Neural progenitor cell (in vitro differentiated cells): ENCODE data around the gene NXPE4.

Experiments
- EZH2 ChIP-seq: fragments of 200-600 bp; sonication (generic); IDR thresholded peaks from 2 replicates; pipeline ENCODE4 v1.6.1; 2017; ENCODE audit warnings: antibody characterized with exemption, mild to moderate bottlenecking, moderate library complexity
- EZH2phosphoT487 ChIP-seq: fragments of 200-600 bp; sonication (generic); IDR thresholded peaks from 2 replicates; pipeline ENCODE4 v1.6.1; 2017; ENCODE audit warnings: antibody characterized with exemption
- TF ChIP-seq, protein P1 (sequence below): fragments of 200-600 bp; sonication (generic); IDR thresholded peaks from 2 replicates; pipeline ENCODE4 v1.5.1; 2017; ENCODE audit warnings: antibody characterized with exemption, mild to moderate bottlenecking

DNA sequence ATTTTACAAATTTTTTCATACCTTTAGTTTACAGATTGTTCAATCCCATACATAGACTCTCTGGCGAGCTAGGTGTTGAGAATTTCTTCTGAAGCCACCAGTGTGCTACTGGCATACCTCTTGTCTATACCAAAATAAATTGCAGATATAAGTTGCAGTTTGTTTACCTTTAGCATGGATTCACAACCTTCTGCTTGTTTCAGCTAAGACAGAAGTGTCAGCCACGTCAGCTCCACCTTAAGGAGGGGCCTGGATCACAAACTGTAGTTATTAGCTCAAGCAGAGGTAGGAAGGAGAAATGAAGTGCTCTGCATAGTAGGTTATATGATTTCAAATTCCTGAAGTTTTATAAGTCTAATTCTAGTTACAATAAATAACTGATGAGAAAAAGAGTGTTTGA is at the start of gene NXPE4:
- TF ChIP-seq, protein P1, sequence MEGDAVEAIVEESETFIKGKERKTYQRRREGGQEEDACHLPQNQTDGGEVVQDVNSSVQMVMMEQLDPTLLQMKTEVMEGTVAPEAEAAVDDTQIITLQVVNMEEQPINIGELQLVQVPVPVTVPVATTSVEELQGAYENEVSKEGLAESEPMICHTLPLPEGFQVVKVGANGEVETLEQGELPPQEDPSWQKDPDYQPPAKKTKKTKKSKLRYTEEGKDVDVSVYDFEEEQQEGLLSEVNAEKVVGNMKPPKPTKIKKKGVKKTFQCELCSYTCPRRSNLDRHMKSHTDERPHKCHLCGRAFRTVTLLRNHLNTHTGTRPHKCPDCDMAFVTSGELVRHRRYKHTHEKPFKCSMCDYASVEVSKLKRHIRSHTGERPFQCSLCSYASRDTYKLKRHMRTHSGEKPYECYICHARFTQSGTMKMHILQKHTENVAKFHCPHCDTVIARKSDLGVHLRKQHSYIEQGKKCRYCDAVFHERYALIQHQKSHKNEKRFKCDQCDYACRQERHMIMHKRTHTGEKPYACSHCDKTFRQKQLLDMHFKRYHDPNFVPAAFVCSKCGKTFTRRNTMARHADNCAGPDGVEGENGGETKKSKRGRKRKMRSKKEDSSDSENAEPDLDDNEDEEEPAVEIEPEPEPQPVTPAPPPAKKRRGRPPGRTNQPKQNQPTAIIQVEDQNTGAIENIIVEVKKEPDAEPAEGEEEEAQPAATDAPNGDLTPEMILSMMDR, result no peak
- TF ChIP-seq EZH2phosphoT487 (no peak), EZH2 (no peak)
